Measurements from ENCODE around the gene SECISBP2L. TPM values are rescaled to one million over a fixed set of nuclear protein-coding genes. Genes with fewer than 3 reads are reported as not detected.

The SECISBP2L gene
- total RNA-seq, 1 experiment from 2014 or later = 23.5 TPM

- DNase-seq = no peak
- Histone ChIP-seq H3K27me3 (no peaks in the 10 kb centered on the region), H3K9me3 (replicated peaks) (no peaks in the 10 kb centered on the region), H3K4me1 (no peaks in the 10 kb centered on the region), H3K4me3 (no peak overlapping the region), H3K36me3 (peaks cover 40% of the 10 kb centered on the region), H3K27ac (no peak overlapping the region)
Observed at GRCh38 chr15:48992096-48992495, 54.1 kb downstream of the SECISBP2L start.

- no peak for DNase-seq
- no peaks in the 10 kb centered on the region for H3K4me1 ChIP-seq
Observed at GRCh38 chr15:48989170-48989569, 57.1 kb downstream of the SECISBP2L start.

GRCh38 chr15:48987142-48987541 is 59.1 kb downstream of the SECISBP2L start:
- no peaks in the 10 kb centered on the region for H3K4me1 ChIP-seq
- H3K9me3 ChIP-seq (replicated peaks) = no peaks in the 10 kb centered on the region
- no peak overlapping the region for H3K27ac ChIP-seq
- peaks cover 13% of the 10 kb centered on the region for H3K36me3 ChIP-seq
- H3K27me3 ChIP-seq = no peaks in the 10 kb centered on the region
- no peak for DNase-seq
- H3K4me3 ChIP-seq = no peak overlapping the region

More at GRCh38 chr15:48989170-48989569, 57.1 kb downstream of the SECISBP2L start:
- no peak overlapping the region for H3K27ac ChIP-seq
- H3K36me3 ChIP-seq = peaks cover 26% of the 10 kb centered on the region
- no peak overlapping the region for H3K4me3 ChIP-seq
- H3K9me3 ChIP-seq (replicated peaks) = no peaks in the 10 kb centered on the region
- no peaks in the 10 kb centered on the region for H3K27me3 ChIP-seq

GRCh38 chr15:48986240-48986639 is 60.0 kb downstream of the SECISBP2L start:
- 0 out of 2 replicates have a peak, but pooled peaks cover 9% of the 10 kb centered on the region for H3K36me3 ChIP-seq
- no peaks in the 10 kb centered on the region for H3K27me3 ChIP-seq
- no peak overlapping the region for H3K27ac ChIP-seq
- H3K4me1 ChIP-seq = no peaks in the 10 kb centered on the region
- no peak for DNase-seq
- no peak overlapping the region for H3K4me3 ChIP-seq
- H3K9me3 ChIP-seq (replicated peaks) = no peaks in the 10 kb centered on the region

GRCh38 chr15:48985516-48985915 is 60.7 kb downstream of the SECISBP2L start:
- Histone ChIP-seq H3K27ac (no peak overlapping the region), H3K4me3 (no peak overlapping the region), H3K27me3 (no peaks in the 10 kb centered on the region), H3K9me3 (replicated peaks) (no peaks in the 10 kb centered on the region), H3K4me1 (no peaks in the 10 kb centered on the region), H3K36me3 (0 out of 2 replicates have a peak, but pooled peaks cover 5% of the 10 kb centered on the region)
- DNase-seq = no peak

GRCh38 chr15:48984811-48985352 is 61.4 kb downstream of the SECISBP2L start:
- H3K27me3 ChIP-seq = no peaks in the 10 kb centered on the region
- no peak for DNase-seq
- no peaks in the 10 kb centered on the region for H3K4me1 ChIP-seq
- no peaks in the 10 kb centered on the region for H3K9me3 ChIP-seq (replicated peaks)
- H3K27ac ChIP-seq = no peak overlapping the region
- no peak overlapping the region for H3K4me3 ChIP-seq
- H3K36me3 ChIP-seq = no peaks in the 10 kb centered on the region

- H3K27ac ChIP-seq = no peak overlapping the region
- no peaks in the 10 kb centered on the region for H3K36me3 ChIP-seq
- H3K4me1 ChIP-seq = no peaks in the 10 kb centered on the region
- DNase-seq = no peak
- no peaks in the 10 kb centered on the region for H3K9me3 ChIP-seq (replicated peaks)
- no peak overlapping the region for H3K4me3 ChIP-seq
- H3K27me3 ChIP-seq = no peaks in the 10 kb centered on the region
Observed at GRCh38 chr15:48984021-48984710, 62.1 kb downstream of the SECISBP2L start.

- no peaks in the 10 kb centered on the region for H3K36me3 ChIP-seq
- no peaks in the 10 kb centered on the region for H3K4me1 ChIP-seq
- DNase-seq = no peak
- H3K27me3 ChIP-seq = no peaks in the 10 kb centered on the region
- H3K4me3 ChIP-seq = no peak overlapping the region
- H3K27ac ChIP-seq = no peak overlapping the region
- no peaks in the 10 kb centered on the region for H3K9me3 ChIP-seq (replicated peaks)
Observed at GRCh38 chr15:48983300-48983699, 62.9 kb downstream of the SECISBP2L start.

GRCh38 chr15:48981941-48982340 is 64.3 kb downstream of the SECISBP2L start:
- Histone ChIP-seq H3K9me3 (replicated peaks) (no peaks in the 10 kb centered on the region), H3K36me3 (no peaks in the 10 kb centered on the region), H3K27ac (no peak overlapping the region), H3K4me3 (no peak overlapping the region), H3K4me1 (no peaks in the 10 kb centered on the region), H3K27me3 (no peaks in the 10 kb centered on the region)
- DNase-seq = no peak

- no peaks in the 10 kb centered on the region for H3K36me3 ChIP-seq
- no peaks in the 10 kb centered on the region for H3K27me3 ChIP-seq
- H3K4me1 ChIP-seq = no peaks in the 10 kb centered on the region
- H3K27ac ChIP-seq = no peak overlapping the region
- H3K9me3 ChIP-seq (replicated peaks) = no peaks in the 10 kb centered on the region
- no peak for DNase-seq
- no peak overlapping the region for H3K4me3 ChIP-seq
Observed at GRCh38 chr15:48978638-48979037, 67.6 kb downstream of the SECISBP2L start.

GRCh38 chr15:48976444-48977088 is 69.7 kb downstream of the SECISBP2L start:
- Histone ChIP-seq H3K9me3 (replicated peaks) (no peaks in the 10 kb centered on the region), H3K27me3 (no peaks in the 10 kb centered on the region), H3K4me3 (peak overlapping the region; percentile 63), H3K36me3 (no peaks in the 10 kb centered on the region), H3K4me1 (no peaks in the 10 kb centered on the region), H3K27ac (peak overlapping the region; percentile 74)
- peak; percentile 38 to 59 for DNase-seq

- Histone ChIP-seq H3K36me3 (no peaks in the 10 kb centered on the region), H3K4me3 (peak overlapping the region; percentile 63), H3K9me3 (replicated peaks) (no peaks in the 10 kb centered on the region), H3K27me3 (no peaks in the 10 kb centered on the region), H3K27ac (peak overlapping the region; percentile 74), H3K4me1 (no peaks in the 10 kb centered on the region)
- DNase-seq = peak; percentile 89
Observed at GRCh38 chr15:48975472-48976419, 70.5 kb downstream of the SECISBP2L start.

- Histone ChIP-seq H3K4me1 (no peaks in the 10 kb centered on the region), H3K27me3 (no peaks in the 10 kb centered on the region), H3K9me3 (replicated peaks) (no peaks in the 10 kb centered on the region), H3K36me3 (no peaks in the 10 kb centered on the region), H3K4me3 (peak overlapping the region; percentile 63), H3K27ac (peak overlapping the region; percentile 74; the same call in 1 of the 2 replicates)
- DNase-seq = peak; percentile 45 to 69
Observed at GRCh38 chr15:48974882-48975281, 71.4 kb downstream of the SECISBP2L start.

- Histone ChIP-seq H3K27me3 (no peaks in the 10 kb centered on the region), H3K4me1 (no peaks in the 10 kb centered on the region), H3K4me3 (no peak overlapping the region), H3K36me3 (no peaks in the 10 kb centered on the region), H3K27ac (no peak overlapping the region), H3K9me3 (replicated peaks) (no peaks in the 10 kb centered on the region)
- no peak for DNase-seq
Observed at GRCh38 chr15:48972750-48973503, 73.3 kb downstream of the SECISBP2L start.
